Measurements from ENCODE around the gene SOX13.
"Not testable (repeated sequence)": the region's sequence is repeated elsewhere in the genome, so short reads cannot be mapped to it uniquely, and the experiment has no call there.

The SOX13 gene

GRCh38 chr1:204072931-204073836 lies at the start of gene SOX13:
SOX13 (plus strand) TSS chr1:204073115; CDS start chr1:204112916, 39,801 bp downstream.
- DNase-seq: peak; percentile 93

GRCh38 chr1:204025917-204026707 lies 46.8 kb upstream of the SOX13 start:
- no peak for DNase-seq

- no peak for DNase-seq
Observed at GRCh38 chr1:204027446-204027845, 45.5 kb upstream of the SOX13 start.

GRCh38 chr1:204029016-204029415 lies 43.9 kb upstream of the SOX13 start:
- DNase-seq: no peak

- no peak for DNase-seq
Observed at GRCh38 chr1:204031098-204031710, 41.7 kb upstream of the SOX13 start.

GRCh38 chr1:204032642-204033235 lies 40.2 kb upstream of the SOX13 start:
- no peak for DNase-seq

GRCh38 chr1:204033306-204033705 lies 39.6 kb upstream of the SOX13 start:
- no peak for DNase-seq

- no peak for DNase-seq
Observed at GRCh38 chr1:204036882-204037655, 35.8 kb upstream of the SOX13 start.

- no peak for DNase-seq
Observed at GRCh38 chr1:204041232-204041767, 31.6 kb upstream of the SOX13 start.

GRCh38 chr1:204041803-204042505 lies 31.0 kb upstream of the SOX13 start:
- no peak for DNase-seq

- no peak for DNase-seq
Observed at GRCh38 chr1:204042516-204042915, 30.4 kb upstream of the SOX13 start.

- no peak for DNase-seq
Observed at GRCh38 chr1:204043680-204044079, 29.2 kb upstream of the SOX13 start.

GRCh38 chr1:204044448-204044847 lies 28.5 kb upstream of the SOX13 start:
- DNase-seq: no peak

- no peak for DNase-seq
Observed at GRCh38 chr1:204045430-204045829, 27.5 kb upstream of the SOX13 start.

GRCh38 chr1:204046346-204046745 lies 26.6 kb upstream of the SOX13 start:
- no peak for DNase-seq

GRCh38 chr1:204048796-204049195 lies 24.1 kb upstream of the SOX13 start:
- not testable (repeated sequence) for DNase-seq

- DNase-seq: no peak
Observed at GRCh38 chr1:204051258-204051657, 21.7 kb upstream of the SOX13 start.

- DNase-seq: no peak
Observed at GRCh38 chr1:204051718-204052117, 21.2 kb upstream of the SOX13 start.

- no peak for DNase-seq
Observed at GRCh38 chr1:204053893-204054292, 19.0 kb upstream of the SOX13 start.

- DNase-seq: no peak
Observed at GRCh38 chr1:204059970-204060369, 12.9 kb upstream of the SOX13 start.

- no peak for DNase-seq
Observed at GRCh38 chr1:204062106-204062505, 10.8 kb upstream of the SOX13 start.

Measured in NCI-H187 treated with DMSO at 0.1 percent for 48 hours (cell line).